ENCODE data around the gene EPGN. TPM values are rescaled to one million over a fixed set of nuclear protein-coding genes. Genes with fewer than 3 reads are reported as not detected.

EPGN gene
- total and polyA plus RNA-seq, 2 donors (not counting 3 experiments of a cell fraction or from before 2014, with no cell fraction given) = 1.2 TPM; not detected in 1

- DNase-seq (ENCODE audit: low read depth, low spot score) = no peak
- Histone ChIP-seq H3K9ac (replicated peaks; ENCODE audit: extremely low read depth, insufficient read depth, low read length) (no peak overlapping the region), H3K4me2 (ENCODE audit: insufficient read depth, low read length) (no peak overlapping the region), H3K9me1 (replicated peaks; ENCODE audit: control insufficient read depth, extremely low read depth, insufficient read depth, low read length) (no peaks in the 10 kb centered on the region), H3K36me3 (ENCODE audit: control insufficient read depth in 2 of 2, extremely low read depth in 1 of 2, insufficient read depth in 2 of 2, low read length in 2 of 2) (no peaks in the 10 kb centered on the region), H3K79me2 (ENCODE audit: control insufficient read depth, insufficient read depth, low read length) (no peaks in the 10 kb centered on the region), H4K20me1 (replicated peaks; ENCODE audit: control insufficient read depth, extremely low read depth, insufficient read depth, low read length) (no peaks in the 10 kb centered on the region), H3K4me1 (ENCODE audit: control insufficient read depth, extremely low read depth, insufficient read depth, low read length) (no peaks in the 10 kb centered on the region), H2AFZ (ENCODE audit: low read depth, low read length) (no peak overlapping the region), H3K4me3 (replicated peaks in 1 of 3; ENCODE audit: insufficient read depth in 1 of 3, low read depth in 1 of 3, low read length in 3 of 3) (no peak overlapping the region), H3K27ac (ENCODE audit: insufficient read depth, low read depth, low read length) (no peak overlapping the region), H3K9me3 (replicated peaks; ENCODE audit: control insufficient read depth, insufficient read depth, low read length) (no peaks in the 10 kb centered on the region), H3K27me3 (ENCODE audit: control insufficient read depth in 2 of 2, insufficient read depth in 2 of 2, low read length in 2 of 2) (no peaks in the 10 kb centered on the region)
- intact Hi-C loops (cut with micrococcal nuclease) (no loop called here), dilution Hi-C loops (cut with MboI; ENCODE audit: extremely low pct_ligation_motif_present, low sequenced_read_pairs) (no loop called here)
- POLR2A ChIA-PET = no interaction called here
- BruUV-seq (replicated peaks) = no TSS peak
- CTCF ChIA-PET = interaction anchor here (1.6 kb wide), 1 partner anchor 35 kb away, joined by 7 read pairs; no protein-coding TSS in a partner anchor
- TF ChIP-seq EZH2 (IDR thresholded peaks at IDR 0.05; ENCODE audit: borderline replicate concordance, low read depth, low read length, severe bottlenecking) = no peak
- no peak for TF ChIP-seq POLR2AphosphoS5 (IDR thresholded peaks at IDR 0.05; ENCODE audit: insufficient read depth, low read depth, low read length)
- no peak for TF ChIP-seq GATA2 (IDR thresholded peaks at IDR 0.05; ENCODE audit: insufficient read depth, insufficient read length, low read depth, low read length)
- FAIRE-seq = no peak
Measured at GRCh38 chr4:74263551-74263950, 44.7 kb upstream of the EPGN start.

GRCh38 chr4:74266081-74266480 lies 42.2 kb upstream of the EPGN start:
- CTCF ChIA-PET = interaction anchor here (1.0 to 1.7 kb wide), 5 partner anchors 10 to 37 kb away, joined by 3 to 6 read pairs (median 4); no protein-coding TSS in a partner anchor
- no peaks in the 10 kb centered on the region for H4K20me1 ChIP-seq (replicated peaks; ENCODE audit: control insufficient read depth, extremely low read depth, insufficient read depth, low read length)
- no TSS peak for BruUV-seq (replicated peaks)
- H3K27me3 ChIP-seq (ENCODE audit: control insufficient read depth in 2 of 2, insufficient read depth in 2 of 2, low read length in 2 of 2) = no peaks in the 10 kb centered on the region
- H3K4me2 ChIP-seq (ENCODE audit: insufficient read depth, low read length) = no peak overlapping the region
- intact Hi-C loops (cut with micrococcal nuclease) (loop anchor here (1.0 kb wide), 1 partner anchor 23 kb away; no protein-coding TSS in a partner anchor), dilution Hi-C loops (cut with MboI; ENCODE audit: extremely low pct_ligation_motif_present, low sequenced_read_pairs) (no loop called here)
- H3K27ac ChIP-seq (ENCODE audit: insufficient read depth, low read depth, low read length) = no peak overlapping the region
- TF ChIP-seq MYC (IDR thresholded peaks at IDR 0.05; ENCODE audit: low read depth, low read length) (no peak), GATA2 (IDR thresholded peaks at IDR 0.05; ENCODE audit: insufficient read depth, insufficient read length, low read depth, low read length) (no peak), POLR2A (IDR thresholded peaks at IDR 0.05; ENCODE audit: low read depth, low read length) (no peak), CTCF (IDR thresholded peaks at IDR 0.05; ENCODE audit: extremely low read depth in 1 of 2, insufficient read depth in 1 of 2, low read depth in 1 of 2, low read length in 2 of 2) (no peak), JUN (IDR thresholded peaks at IDR 0.05; ENCODE audit: borderline replicate concordance, insufficient read depth, insufficient read length, low read depth) (no peak), POLR2AphosphoS5 (IDR thresholded peaks at IDR 0.05; ENCODE audit: insufficient read depth, low read depth, low read length) (no peak), MAX (IDR thresholded peaks at IDR 0.05; ENCODE audit: insufficient read depth, insufficient read length) (no peak), FOS (IDR thresholded peaks at IDR 0.05; ENCODE audit: borderline replicate concordance, insufficient read depth, low read length) (no peak), EZH2 (IDR thresholded peaks at IDR 0.05; ENCODE audit: borderline replicate concordance, low read depth, low read length, severe bottlenecking) (no peak)
- no peak overlapping the region for H2AFZ ChIP-seq (ENCODE audit: low read depth, low read length)
- no peaks in the 10 kb centered on the region for H3K79me2 ChIP-seq (ENCODE audit: control insufficient read depth, insufficient read depth, low read length)
- DNase-seq (ENCODE audit: low read depth, low spot score) (no peak), FAIRE-seq (no peak)
- no peaks in the 10 kb centered on the region for H3K9me1 ChIP-seq (replicated peaks; ENCODE audit: control insufficient read depth, extremely low read depth, insufficient read depth, low read length)
- H3K9ac ChIP-seq (replicated peaks; ENCODE audit: extremely low read depth, insufficient read depth, low read length) = no peak overlapping the region
- no peaks in the 10 kb centered on the region for H3K36me3 ChIP-seq (ENCODE audit: control insufficient read depth in 2 of 2, extremely low read depth in 1 of 2, insufficient read depth in 2 of 2, low read length in 2 of 2)
- no peaks in the 10 kb centered on the region for H3K9me3 ChIP-seq (replicated peaks; ENCODE audit: control insufficient read depth, insufficient read depth, low read length)
- H3K4me1 ChIP-seq (ENCODE audit: control insufficient read depth, extremely low read depth, insufficient read depth, low read length) = no peaks in the 10 kb centered on the region
- no peak overlapping the region for H3K4me3 ChIP-seq (replicated peaks in 1 of 3; ENCODE audit: insufficient read depth in 1 of 3, low read depth in 1 of 3, low read length in 3 of 3)
- POLR2A ChIA-PET = no interaction called here
